ENCODE data around the gene RUNX1. TPM values are rescaled to one million over a fixed set of nuclear protein-coding genes. Genes with fewer than 3 reads are reported as not detected.

RUNX1 gene
- total and polyA plus RNA-seq, 10 of the 15 experiments (the other 5 are each of a cell fraction or from before 2014, with no cell fraction given) = 0.90 to 15.2 (median 4.1) TPM

DNA sequence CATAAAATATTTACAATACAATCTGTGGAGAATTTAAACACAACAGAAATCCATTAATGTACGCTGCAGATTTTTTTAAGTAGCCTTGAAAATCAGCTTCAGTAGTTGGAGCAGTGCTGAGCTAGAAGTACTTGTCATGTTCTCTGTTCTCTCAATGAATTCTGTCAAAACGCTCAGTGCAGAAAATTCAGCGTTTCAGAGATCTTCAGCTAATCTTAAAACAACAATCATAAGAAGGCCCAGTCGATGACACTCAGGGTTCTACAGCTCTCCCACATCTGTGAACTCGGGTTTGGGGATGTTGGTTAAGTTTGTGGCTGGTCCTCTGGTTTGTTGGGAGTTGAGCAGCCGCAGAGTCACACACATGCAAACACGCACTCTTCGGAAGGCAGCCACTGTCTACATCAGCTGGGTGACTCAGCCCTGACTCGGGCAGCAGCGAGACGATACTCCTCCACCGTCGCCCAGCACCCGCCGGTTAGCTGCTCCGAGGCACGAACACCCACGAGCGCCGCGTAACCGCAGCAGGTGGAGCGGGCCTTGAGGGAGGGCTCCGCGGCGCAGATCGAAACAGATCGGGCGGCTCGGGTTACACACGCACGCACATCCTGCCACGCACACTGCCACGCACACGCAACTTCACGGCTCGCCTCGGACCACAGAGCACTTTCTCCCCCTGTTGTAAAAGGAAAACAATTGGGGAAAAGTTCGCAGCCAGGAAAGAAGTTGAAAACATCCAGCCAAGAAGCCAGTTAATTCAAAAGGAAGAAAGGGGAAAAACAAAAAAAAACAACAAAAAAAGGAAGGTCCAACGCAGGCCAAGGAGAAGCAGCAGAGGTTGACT lies 161.2 kb downstream of the RUNX1 start (continued):
- TF ChIP-seq, protein P1, sequence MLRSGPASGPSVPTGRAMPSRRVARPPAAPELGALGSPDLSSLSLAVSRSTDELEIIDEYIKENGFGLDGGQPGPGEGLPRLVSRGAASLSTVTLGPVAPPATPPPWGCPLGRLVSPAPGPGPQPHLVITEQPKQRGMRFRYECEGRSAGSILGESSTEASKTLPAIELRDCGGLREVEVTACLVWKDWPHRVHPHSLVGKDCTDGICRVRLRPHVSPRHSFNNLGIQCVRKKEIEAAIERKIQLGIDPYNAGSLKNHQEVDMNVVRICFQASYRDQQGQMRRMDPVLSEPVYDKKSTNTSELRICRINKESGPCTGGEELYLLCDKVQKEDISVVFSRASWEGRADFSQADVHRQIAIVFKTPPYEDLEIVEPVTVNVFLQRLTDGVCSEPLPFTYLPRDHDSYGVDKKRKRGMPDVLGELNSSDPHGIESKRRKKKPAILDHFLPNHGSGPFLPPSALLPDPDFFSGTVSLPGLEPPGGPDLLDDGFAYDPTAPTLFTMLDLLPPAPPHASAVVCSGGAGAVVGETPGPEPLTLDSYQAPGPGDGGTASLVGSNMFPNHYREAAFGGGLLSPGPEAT (IDR thresholded peaks at IDR 0.05; ENCODE audit: low read depth) = no peak
- TF ChIP-seq CREM (IDR thresholded peaks at IDR 0.05; ENCODE audit: low read depth) = peak; percentile 83
- TF ChIP-seq RUNX3 (IDR thresholded peaks at IDR 0.05; ENCODE audit: low read length) = peak; percentile 94
- TF ChIP-seq SMAD5 (IDR thresholded peaks at IDR 0.05; ENCODE audit: low read depth) = no peak; the same call in 1 of the 2 replicates
- no peak for TF ChIP-seq CHD1 (IDR thresholded peaks at IDR 0.05; ENCODE audit: low read depth, low read length)
- TF ChIP-seq TAF1 (IDR thresholded peaks at IDR 0.05; ENCODE audit: borderline replicate concordance, low read depth, low read length) = no peak
- peak; percentile 38; the same call in 1 of the 2 replicates for TF ChIP-seq GATAD2B (conservative IDR thresholded peaks at IDR 0.05; ENCODE audit: low read depth)
- TF ChIP-seq SIN3A (IDR thresholded peaks at IDR 0.05; ENCODE audit: low read depth, low read length) = no peak
- no peak for TF ChIP-seq SREBF1 (IDR thresholded peaks at IDR 0.05; ENCODE audit: low read length)
- peak; percentile 46 for TF ChIP-seq SP1 (IDR thresholded peaks at IDR 0.05; ENCODE audit: low read depth, low read length)
- no peak for TF ChIP-seq ESRRA (IDR thresholded peaks at IDR 0.05; ENCODE audit: low read length)
- TF ChIP-seq ETV6 (conservative IDR thresholded peaks at IDR 0.05 in 1 of 2, IDR thresholded peaks at IDR 0.05 in 1 of 2; ENCODE audit: borderline replicate concordance in 1 of 2, low read depth in 1 of 2) = peak in 1 of 2 experiments; percentile 52; a peak in 1 of 4 replicates
- peak in 1 of 2 experiments; percentile 70; a peak in 2 of 4 replicates for TF ChIP-seq BHLHE40 (IDR thresholded peaks at IDR 0.05; ENCODE audit: borderline replicate concordance in 1 of 2, low read depth in 2 of 2, low read length in 1 of 2)
- TF ChIP-seq IKZF2 (IDR thresholded peaks at IDR 0.05) = peak; percentile 73 to 85
- TF ChIP-seq, protein P2, sequence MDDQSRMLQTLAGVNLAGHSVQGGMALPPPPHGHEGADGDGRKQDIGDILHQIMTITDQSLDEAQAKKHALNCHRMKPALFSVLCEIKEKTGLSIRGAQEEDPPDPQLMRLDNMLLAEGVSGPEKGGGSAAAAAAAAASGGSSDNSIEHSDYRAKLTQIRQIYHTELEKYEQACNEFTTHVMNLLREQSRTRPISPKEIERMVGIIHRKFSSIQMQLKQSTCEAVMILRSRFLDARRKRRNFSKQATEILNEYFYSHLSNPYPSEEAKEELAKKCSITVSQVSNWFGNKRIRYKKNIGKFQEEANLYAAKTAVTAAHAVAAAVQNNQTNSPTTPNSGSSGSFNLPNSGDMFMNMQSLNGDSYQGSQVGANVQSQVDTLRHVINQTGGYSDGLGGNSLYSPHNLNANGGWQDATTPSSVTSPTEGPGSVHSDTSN (IDR thresholded peaks at IDR 0.05; ENCODE audit: insufficient replicate concordance, low read depth, low read length) = no peak
- no peak for TF ChIP-seq HDAC2 (IDR thresholded peaks at IDR 0.05)
- TF ChIP-seq MEF2B (IDR thresholded peaks at IDR 0.05; ENCODE audit: partially characterized antibody, poor library complexity, severe bottlenecking) = peak; percentile 16
- no peak for TF ChIP-seq SPI1 (IDR thresholded peaks at IDR 0.05; ENCODE audit: borderline replicate concordance, insufficient read depth, low read depth, low read length)
- 0 out of 2 replicates have a peak, but pooled peaks have one; percentile 49 for TF ChIP-seq CBX5 (IDR thresholded peaks at IDR 0.05; ENCODE audit: low read depth)
- no peak for TF ChIP-seq RB1 (IDR thresholded peaks at IDR 0.05; ENCODE audit: borderline replicate concordance)
- TF ChIP-seq BACH1 (IDR thresholded peaks at IDR 0.05; ENCODE audit: borderline replicate concordance) = peak; percentile 66
- 0 out of 2 replicates have a peak, but pooled peaks have one; percentile 26 for TF ChIP-seq NBN (IDR thresholded peaks at IDR 0.05)
- peak; percentile 57; the same call in 1 of the 2 replicates for TF ChIP-seq MTA2 (IDR thresholded peaks at IDR 0.05; ENCODE audit: low read depth)
- no peak for TF ChIP-seq RAD21 (IDR thresholded peaks at IDR 0.05; ENCODE audit: insufficient read depth, low read depth, low read length)
- no peak for TF ChIP-seq ZNF274 (IDR thresholded peaks at IDR 0.05; ENCODE audit: insufficient read depth, insufficient read length)
- TF ChIP-seq TCF3 (IDR thresholded peaks at IDR 0.05; ENCODE audit: borderline replicate concordance, insufficient read depth, low read depth, low read length) = peak; percentile 95
- TF ChIP-seq, protein P3, sequence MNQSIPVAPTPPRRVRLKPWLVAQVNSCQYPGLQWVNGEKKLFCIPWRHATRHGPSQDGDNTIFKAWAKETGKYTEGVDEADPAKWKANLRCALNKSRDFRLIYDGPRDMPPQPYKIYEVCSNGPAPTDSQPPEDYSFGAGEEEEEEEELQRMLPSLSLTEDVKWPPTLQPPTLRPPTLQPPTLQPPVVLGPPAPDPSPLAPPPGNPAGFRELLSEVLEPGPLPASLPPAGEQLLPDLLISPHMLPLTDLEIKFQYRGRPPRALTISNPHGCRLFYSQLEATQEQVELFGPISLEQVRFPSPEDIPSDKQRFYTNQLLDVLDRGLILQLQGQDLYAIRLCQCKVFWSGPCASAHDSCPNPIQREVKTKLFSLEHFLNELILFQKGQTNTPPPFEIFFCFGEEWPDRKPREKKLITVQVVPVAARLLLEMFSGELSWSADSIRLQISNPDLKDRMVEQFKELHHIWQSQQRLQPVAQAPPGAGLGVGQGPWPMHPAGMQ (IDR thresholded peaks at IDR 0.05; ENCODE audit: borderline replicate concordance) = peak; percentile 73
- TF ChIP-seq STAT3 (IDR thresholded peaks at IDR 0.05; ENCODE audit: low read depth, low read length) = no peak

Data from GM12878 (cell line).